GM19467 (cell line): ENCODE measurements around the gene CDKN2A.
"Not testable (repeated sequence)": the region's sequence is repeated elsewhere in the genome, so short reads cannot be mapped to it uniquely, and the experiment has no call there.

Source experiments
- ATAC-seq: cut with Tn5 transposase; IDR thresholded peaks from one replicate; pipeline ENCODE4 v1.9.1; 2021; ENCODE audit warnings: mild to moderate bottlenecking, moderate library complexity; ENCODE audit not compliant: unreplicated experiment

Gene CDKN2A

DNA sequence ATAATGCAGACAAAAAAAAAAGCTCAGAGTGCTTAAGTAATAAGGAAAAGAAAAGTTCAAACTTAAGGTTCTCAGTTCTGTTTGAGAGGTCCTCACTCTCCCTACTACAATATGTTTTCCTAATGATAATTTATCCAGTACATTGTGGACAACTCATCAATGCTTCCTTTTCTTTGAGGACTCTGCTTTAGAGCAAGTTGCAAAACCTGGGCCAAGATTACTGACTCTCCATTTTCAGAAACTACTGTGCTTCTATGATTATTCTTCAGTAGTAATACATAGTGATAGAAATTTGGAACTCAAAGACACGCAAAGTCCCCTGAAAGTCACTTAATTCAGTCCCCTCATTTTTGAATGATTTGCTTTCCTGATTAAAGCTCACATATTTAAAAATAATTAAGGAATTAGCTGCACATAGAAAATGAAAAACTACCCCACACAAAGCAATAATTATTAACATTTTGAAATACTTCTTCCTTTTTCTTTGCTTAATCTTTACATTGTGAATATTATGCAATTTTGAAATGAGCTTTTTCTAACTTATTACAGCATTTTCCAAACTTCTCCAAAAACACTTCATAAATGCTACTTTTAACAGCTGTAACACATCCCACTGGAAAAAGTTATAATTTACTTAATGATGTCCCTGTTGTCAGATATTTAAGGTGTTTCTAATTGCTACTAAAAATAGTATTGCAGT, 11.2 kb downstream of the CDKN2A start:
- ATAC-seq = no peak

GRCh38 chr9:21982391-21982790, 11.8 kb downstream of the CDKN2A start:
- ATAC-seq = no peak

DNA sequence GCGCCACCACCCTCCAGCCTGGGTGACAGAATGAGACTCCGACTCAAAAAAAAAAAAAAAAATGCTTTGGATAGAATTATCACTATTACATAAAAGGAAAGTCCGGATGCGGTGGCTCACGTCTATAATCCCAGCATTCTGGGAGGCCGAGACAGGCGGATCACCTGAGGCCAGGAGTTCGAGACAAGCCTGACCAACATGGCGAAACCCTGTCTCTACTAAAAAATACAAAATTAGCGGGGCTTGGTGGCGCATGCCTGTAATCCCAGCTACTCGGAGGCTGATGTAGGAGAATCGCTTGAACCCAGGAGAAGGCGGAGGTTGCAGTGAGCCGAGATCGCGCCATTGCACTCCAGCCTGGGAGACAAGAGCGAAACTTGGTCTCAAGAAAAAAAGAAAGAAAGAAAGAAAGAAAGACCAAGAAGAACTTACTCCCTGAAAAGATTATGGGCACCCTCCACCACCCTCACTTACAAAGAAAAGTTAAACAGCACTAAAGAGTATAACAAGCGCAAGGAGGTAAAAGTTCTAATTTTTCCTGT, 17.8 kb downstream of the CDKN2A start:
- no peak for ATAC-seq

DNA sequence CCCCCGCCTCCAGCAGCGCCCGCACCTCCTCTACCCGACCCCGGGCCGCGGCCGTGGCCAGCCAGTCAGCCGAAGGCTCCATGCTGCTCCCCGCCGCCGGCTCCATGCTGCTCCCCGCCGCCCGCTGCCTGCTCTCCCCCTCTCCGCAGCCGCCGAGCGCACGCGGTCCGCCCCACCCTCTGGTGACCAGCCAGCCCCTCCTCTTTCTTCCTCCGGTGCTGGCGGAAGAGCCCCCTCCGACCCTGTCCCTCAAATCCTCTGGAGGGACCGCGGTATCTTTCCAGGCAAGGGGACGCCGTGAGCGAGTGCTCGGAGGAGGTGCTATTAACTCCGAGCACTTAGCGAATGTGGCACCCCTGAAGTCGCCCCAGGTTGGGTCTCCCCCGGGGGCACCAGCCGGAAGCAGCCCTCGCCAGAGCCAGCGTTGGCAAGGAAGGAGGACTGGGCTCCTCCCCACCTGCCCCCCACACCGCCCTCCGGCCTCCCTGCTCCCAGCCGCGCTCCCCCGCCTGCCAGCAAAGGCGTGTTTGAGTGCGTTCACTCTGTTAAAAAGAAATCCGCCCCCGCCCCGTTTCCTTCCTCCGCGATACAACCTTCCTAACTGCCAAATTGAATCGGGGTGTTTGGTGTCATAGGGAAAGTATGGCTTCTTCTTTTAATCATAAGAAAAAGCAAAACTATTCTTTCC, 19.3 kb downstream of the CDKN2A start:
- ATAC-seq = peak; percentile 52

- no peak for ATAC-seq
Measured at GRCh38 chr9:21974343-21974721, 19.9 kb downstream of the CDKN2A start.

GRCh38 chr9:21972361-21972760, 21.8 kb downstream of the CDKN2A start:
- no peak for ATAC-seq

GRCh38 chr9:21970800-21971640, 23.2 kb downstream of the CDKN2A start:
- ATAC-seq = no peak

GRCh38 chr9:21969951-21970799, 24.0 kb downstream of the CDKN2A start:
- ATAC-seq = no peak

DNA sequence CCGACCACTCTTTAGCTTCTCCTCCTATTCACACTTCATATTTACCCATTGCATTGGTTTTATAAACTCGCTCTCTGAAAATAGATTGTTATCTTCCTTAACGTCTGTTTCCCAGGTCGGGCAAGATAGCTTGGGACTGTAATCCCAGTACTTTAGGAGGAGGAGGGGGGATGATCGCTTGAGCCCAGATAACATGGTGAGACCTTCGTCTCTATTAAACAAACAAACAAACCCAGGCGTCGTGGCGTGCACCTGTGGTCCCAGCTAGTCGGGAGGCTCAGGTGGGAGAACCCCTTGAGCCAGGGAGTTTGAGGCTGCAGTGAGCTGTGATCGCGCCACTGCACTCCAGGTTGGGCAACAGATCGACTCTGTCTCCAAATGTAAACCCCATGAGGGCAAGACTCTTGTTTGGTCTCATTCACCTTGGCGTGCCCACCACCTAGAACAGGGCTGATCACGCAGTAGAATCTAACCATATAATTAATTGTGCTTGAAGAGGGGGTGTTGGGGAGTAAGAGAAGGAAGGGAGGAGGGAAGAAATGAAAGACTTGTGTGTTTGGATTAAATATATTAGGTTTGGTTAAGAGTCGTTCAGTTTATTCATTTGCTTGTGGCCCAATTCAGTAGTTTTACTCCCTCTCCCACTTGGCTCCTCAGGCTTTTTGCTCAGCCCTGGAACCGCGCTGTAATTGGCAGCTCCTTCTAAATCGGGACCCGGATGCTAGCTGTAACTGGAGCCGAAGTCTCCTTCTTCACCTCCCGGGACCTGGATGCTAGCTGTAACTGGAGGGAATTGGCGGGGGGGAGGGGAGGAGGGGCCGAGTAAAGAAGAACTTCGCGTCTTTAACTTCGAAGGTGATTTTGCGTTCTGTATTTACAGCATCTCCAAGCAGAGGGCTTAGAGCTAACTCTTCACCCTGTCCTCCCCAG, 24.9 kb downstream of the CDKN2A start:
- no peak for ATAC-seq

- ATAC-seq = no peak
Measured at GRCh38 chr9:21968331-21969010, 25.7 kb downstream of the CDKN2A start.

GRCh38 chr9:21967702-21968101, 26.5 kb downstream of the CDKN2A start:
- ATAC-seq = no peak

GRCh38 chr9:21967169-21967568, 27.0 kb downstream of the CDKN2A start:
- ATAC-seq = no peak

GRCh38 chr9:21966140-21966851, 27.9 kb downstream of the CDKN2A start:
- no peak for ATAC-seq

DNA sequence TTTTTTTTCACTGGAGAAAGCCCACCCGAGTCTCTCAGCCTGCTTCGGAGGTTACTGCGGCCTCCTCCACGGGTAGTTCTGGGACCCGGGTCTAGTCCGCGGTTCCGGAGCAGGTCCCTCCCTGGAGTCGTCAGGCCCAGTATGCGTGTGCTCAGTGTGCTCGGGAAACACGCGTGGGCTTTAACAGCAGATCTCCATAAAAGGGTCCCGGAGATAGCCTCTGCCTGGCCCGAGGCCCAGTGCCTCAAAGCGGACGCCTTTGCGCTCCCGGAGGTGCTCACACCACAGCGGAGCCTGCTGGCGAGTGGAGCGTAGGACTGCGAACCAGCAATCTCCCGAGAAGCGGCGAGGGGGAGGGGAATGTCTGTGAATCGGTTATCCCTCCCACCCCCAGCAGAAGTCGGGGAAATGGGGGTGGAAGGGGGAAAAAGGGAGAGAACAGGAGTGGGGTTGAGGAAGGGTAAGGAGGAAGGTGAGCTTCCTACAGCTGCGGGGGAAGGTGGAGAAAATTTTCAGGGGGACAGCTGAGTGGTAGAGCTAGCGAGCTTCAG, 28.7 kb downstream of the CDKN2A start:
- ATAC-seq = peak; percentile 86

DNA sequence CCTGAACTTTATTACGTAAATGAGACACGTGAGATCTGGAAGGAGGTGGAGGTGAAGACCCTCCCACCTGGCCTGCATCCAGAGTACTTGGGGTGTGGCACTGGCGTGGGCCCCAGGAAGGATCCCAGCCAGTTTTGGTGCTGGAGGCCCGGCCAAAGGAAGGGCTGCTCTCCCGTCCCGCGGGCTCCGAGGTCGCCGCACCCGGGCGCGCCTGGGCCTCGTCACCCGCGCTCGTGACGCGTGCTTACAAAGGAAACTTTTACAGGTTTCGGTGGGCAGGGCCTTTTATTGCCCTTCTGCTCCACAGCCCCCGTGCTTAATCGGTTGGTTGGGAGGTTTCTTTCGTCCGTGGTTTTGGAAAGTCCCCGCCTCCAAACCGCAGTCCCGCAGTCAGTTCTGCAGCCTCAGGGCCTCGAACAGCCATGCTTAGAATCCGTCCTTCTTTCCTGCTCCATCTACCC, 29.2 kb downstream of the CDKN2A start:
- peak; percentile 44 for ATAC-seq

- no peak for ATAC-seq
Measured at GRCh38 chr9:21961569-21961968, 32.6 kb downstream of the CDKN2A start.

DNA sequence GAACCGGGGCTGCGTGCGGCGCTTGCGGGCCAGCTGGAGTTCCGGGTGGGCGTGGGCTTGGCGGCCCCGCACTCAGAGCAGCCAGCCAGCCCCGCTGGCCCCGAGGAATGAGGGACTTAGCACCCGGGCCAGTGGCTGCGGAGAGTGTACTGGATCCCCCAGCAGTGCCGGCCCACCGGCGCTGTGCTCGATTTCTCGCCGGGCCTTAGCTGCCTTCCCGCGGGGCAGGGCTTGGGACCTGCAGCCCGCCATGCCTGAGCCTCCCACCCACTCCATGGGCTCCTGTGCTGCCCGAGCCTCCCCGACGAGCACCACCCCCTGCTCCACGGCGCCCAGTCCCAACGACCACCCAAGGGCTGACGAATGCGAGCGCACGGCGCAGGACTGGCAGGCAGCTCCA, 34.9 kb downstream of the CDKN2A start:
- not testable (repeated sequence) for ATAC-seq

DNA sequence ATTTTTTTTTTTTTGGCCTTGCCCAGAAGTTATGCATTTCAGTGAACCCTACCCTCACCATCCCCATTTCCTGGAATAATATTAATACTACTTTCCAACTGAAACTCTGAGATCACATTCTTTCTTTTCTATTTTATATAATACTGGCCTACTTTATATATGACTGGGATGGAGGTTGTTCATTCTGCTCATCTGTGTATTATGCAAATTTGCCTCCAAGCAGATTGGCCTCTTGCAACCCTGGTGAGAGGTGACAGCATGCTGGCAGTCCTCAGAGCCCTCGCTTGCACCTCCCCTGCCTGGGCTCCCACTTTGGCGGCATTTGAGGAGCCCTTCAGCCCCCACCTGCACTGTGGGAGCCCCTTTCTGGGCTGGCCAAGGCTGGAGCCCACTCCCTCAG, 35.4 kb downstream of the CDKN2A start:
- ATAC-seq = no peak
